GM12891 (cell line): ENCODE measurements around the gene URM1.

ENCODE experiments used
- DNase-seq: peaks from one replicate; pipeline ENCODE4 v3.0.0; 2011; ENCODE audit warnings: low spot score; ENCODE audit not compliant: insufficient read length
- FAIRE-seq: peaks from 2 replicates; lab custom pipeline; 2011; peaks lifted over from hg19 to GRCh38; lab: Jason Lieb, UNC
- PAX5 ChIP-seq: IDR thresholded peaks from 2 replicates; pipeline ENCODE4 v1.6.1; 2011; ENCODE audit warnings: low read length, moderate library complexity, mild to moderate bottlenecking; ENCODE audit not compliant: insufficient read depth, severe bottlenecking
- POLR2A ChIP-seq: IDR thresholded peaks from 2 replicates; pipeline ENCODE4 v1.6.1; 2011; ENCODE audit warnings: low read depth, low read length, control low read depth
- POLR2AphosphoS5 ChIP-seq: IDR thresholded peaks from 2 replicates; pipeline ENCODE4 v1.6.1; 2011; ENCODE audit warnings: low read depth, low read length, control low read depth
- POU2F2 ChIP-seq: IDR thresholded peaks from 2 replicates; pipeline ENCODE4 v1.6.1; 2011; ENCODE audit warnings: low read depth, mild to moderate bottlenecking, control low read depth, low read length, moderate library complexity
- SPI1 ChIP-seq: IDR thresholded peaks from 2 replicates; pipeline ENCODE4 v1.6.1; 2011; ENCODE audit warnings: low read depth, low read length, control low read depth
- TAF1 ChIP-seq: IDR thresholded peaks from 2 replicates; pipeline ENCODE4 v1.6.1; 2011; ENCODE audit warnings: low read depth, low read length, control low read depth

The URM1 gene

DNA sequence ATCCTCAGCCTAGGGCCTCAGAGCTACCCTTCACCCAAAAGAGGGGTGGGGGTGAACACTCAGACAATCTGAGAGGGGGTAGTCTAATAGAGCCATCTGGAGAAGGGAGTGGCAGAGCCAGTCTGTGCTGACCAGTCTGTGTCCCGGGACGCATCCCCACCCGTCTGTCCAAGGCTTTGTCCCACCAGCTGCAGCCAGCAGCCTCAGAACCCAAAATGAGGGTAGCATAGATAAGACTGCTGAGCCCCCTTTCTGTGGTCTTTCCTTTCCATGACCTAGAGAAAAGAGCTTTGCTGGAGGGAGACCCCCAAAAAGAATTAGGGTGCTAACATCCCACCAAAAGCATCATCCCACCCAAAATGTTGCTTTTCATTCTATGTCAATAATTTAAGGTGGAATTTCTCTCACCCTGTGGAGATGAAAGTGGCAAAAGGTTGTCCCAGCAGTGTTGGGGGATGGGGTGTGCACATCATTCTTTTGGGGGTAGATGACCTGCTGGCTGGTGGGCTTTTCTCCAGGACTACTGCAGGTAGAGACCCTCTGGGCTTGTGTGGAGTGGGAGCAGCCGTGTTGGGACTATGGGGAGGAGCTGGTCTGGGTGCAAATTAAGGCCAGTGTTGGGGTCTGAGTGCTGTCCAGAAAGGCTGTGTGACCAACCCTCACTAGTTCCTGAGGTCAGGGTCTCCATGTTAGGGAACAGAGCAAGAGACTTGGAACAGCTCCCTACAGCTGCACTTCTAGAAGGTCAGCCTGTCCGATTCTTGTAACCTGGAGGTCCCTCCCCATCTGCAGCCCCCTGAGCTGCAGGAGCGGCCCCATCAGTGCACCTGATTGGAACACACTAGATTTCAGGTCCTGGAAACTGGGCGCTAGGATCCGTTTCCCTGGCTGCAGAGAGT lies 19.9 kb downstream of the URM1 start:
- no peak for TF ChIP-seq PAX5
- TF ChIP-seq TAF1, result no peak
- no peak for TF ChIP-seq POLR2AphosphoS5
- TF ChIP-seq SPI1, result no peak
- TF ChIP-seq POLR2A, result no peak
- TF ChIP-seq POU2F2, result no peak
- DNase-seq (no peak), FAIRE-seq (no peak)

DNA sequence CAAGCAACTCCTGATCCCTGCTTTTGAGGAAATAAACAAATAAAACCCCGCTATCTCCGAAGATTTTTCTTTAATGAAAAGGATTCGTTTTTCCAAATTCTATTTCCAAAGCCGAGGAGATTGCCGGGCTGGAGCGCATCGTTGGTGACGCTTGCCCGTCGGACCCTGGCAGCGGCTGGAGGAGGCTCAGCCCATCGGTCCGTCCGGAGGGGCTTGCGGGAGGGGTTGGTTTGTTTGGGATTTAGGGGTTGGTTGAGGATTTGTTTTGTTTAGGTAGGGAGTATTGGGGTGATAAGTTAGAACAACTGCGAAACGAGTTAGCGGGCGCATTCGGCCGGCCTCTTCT lies 20.8 kb downstream of the URM1 start:
- TF ChIP-seq POU2F2, result no peak
- no peak for TF ChIP-seq POLR2AphosphoS5
- no peak for TF ChIP-seq TAF1
- TF ChIP-seq POLR2A, result no peak
- no peak for TF ChIP-seq PAX5
- TF ChIP-seq SPI1, result no peak
- no peak for FAIRE-seq
- no peak for DNase-seq

DNA sequence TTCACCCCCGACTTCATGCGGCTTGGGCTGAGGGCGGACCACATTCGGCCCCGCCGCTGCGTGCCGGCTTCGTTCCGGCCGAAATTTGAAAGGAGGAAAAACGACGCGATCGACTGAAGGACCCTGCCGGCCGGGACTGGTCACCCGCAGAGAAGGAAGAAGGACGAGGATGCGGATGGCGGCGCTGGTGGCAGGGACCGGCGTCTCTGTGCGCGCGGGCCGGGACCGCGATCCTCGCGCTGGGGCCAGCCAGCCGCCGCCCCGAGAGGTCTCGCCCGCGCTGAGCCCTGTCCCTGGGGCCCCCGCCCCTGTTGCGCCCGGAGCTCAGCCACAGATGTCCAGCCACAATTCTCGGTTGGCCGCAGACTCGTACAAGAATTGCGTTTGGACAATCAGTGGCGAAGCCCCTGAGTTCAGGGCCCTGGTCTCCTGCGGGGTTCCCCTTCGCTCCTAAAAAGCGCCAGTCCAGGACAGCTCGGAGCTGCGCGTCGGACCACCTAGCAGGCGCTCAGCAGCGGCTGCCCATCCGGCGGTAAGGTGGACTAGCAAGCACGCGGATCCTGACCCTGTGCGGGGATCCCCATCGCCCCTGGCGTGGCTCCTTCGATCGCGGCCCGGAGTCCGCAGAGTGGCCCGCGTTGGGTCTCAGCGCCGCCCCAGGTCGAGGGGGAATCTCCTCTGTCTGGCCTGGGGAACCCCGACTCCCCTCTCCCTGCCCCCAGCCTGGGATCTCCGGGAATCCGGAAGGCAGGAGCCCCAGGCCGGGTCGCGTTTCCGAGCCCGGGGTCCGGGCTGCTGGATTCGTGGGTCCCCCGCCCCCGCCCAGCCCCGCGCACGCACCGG lies 21.3 kb downstream of the URM1 start:
- TF ChIP-seq POLR2AphosphoS5, result no peak
- TF ChIP-seq PAX5, result no peak
- no peak for TF ChIP-seq POLR2A
- TF ChIP-seq SPI1, result no peak
- TF ChIP-seq TAF1, result no peak
- no peak for TF ChIP-seq POU2F2
- DNase-seq, result no peak
- no peak for FAIRE-seq

DNA sequence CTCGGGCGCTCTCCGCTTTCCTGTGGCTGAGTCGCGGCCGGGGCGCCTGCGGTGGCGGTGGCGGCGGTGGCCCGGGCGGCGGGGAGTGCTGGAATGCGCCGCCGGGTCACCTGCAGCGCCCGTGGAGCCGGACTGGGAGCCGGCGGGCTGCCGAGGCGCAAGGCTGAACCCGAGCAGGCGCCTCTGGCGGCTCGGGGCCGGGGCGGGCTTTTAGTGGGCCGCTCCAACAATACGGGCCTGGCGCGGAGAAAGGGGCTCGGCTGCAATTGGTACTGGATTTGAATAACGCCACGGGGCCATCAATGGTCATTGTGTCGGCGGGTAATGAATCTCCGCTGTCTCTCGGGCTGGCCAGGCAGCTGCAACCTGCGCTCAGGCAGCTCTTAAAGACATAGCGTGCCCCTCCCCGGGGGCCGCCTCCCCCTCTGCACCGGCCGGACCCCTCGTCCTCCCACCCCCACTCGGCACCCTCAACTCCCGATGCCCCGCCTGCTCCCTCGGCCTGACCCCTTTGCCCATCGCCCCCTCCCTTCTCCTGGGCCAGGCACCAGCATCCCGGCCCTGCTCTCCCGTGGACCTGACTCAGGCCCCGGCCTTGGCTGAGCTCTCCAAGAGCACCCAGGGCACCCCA lies 22.1 kb downstream of the URM1 start:
- TF ChIP-seq POLR2A, result no peak
- TF ChIP-seq SPI1, result no peak
- TF ChIP-seq POLR2AphosphoS5, result no peak
- no peak for TF ChIP-seq PAX5
- TF ChIP-seq TAF1, result no peak
- TF ChIP-seq POU2F2, result no peak
- no peak for FAIRE-seq
- no peak for DNase-seq

DNA sequence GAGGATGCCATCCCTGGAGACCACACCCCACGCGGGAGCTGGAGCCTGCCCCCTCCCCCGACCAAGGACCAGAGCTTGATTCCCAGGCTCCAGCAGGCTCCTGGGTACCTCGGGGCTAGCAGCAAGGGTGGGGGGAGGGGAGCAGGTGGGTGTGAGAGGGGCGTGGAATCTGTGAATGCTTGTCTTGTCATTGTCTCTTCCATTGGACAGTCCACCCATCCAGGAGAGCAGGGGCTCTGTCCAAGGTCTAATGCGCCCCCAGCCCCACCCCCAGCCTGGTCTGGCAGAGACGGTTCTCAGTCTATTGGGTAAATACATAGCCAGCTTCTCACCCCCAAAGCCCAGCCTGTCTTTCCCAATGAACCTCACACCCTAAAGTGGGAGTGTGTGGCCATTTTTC lies 22.8 kb downstream of the URM1 start:
- FAIRE-seq (no peak), DNase-seq (no peak)
- TF ChIP-seq PAX5 (no peak), SPI1 (no peak), POLR2A (no peak), TAF1 (no peak), POU2F2 (no peak), POLR2AphosphoS5 (no peak; the same call in 1 of the 2 replicates)

DNA sequence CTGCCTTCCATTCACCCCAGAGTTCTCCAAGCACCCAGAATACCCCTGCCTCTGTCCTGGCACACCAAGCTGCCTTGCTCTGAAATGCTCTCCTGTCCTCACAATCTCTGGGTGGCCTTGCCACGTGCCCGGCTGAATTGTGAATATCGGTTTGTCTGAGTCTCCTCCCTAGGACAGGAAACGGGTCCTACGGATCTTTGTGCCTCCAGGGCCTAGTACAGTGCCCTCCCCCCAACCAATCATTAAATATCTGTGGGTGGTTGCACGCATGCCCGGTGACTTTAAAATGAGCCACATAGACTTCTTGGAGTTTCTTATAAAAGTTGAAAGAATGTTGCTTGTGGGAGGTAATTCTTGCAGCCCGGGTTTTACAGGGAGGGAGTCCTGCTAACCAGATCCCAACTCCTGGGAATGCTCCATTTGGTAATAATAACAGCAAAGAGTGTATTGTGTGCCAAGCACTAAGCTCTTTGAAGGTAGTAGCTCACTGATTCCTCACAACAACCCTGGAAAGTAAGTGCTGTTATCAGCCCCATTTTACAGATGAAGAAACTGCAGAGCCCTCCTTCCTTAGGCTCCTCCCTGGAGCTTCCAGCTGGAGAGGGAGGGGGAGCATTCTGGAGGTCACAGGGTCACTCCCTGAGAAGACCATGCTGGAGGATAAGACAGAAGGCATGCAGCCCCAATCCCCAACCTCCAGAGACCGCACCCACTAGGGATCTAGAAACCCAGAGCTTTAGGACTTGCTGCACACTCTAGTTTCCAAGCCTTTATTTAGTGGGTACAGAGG lies 23.4 kb downstream of the URM1 start:
- no peak for DNase-seq
- TF ChIP-seq POU2F2, result no peak
- TF ChIP-seq PAX5, result no peak
- FAIRE-seq, result no peak

DNA sequence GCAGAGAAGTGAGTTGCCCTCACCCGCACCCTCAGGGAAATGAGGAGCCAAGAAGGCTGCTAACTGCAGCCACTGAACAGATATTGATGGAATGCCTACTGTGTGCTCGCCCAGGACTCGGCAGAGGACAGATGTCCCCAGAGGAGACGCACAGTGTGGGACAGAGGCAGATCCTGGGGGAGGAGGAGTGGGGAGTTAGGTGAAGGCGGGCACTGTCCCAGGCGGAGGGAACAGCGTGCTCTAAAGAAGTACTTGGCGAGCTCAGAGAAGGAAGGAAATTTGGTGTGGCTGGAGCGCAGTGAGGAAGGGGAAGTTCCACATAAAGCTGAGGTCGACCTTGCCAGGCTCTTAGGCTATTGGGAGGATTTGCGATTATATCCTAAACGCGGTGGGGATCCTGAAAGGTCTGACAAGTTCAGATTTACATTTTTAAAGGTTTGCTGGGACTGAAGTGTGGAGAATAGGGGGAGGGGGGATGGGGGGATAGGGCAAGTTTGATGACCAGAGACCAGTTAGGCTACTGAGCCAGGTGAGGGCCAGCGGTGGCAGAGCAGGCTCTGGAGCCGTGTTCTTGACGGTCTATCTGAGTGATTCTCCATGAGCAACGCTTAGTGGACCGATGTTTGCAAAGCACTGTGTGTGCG lies 25.9 kb downstream of the URM1 start:
- FAIRE-seq, result no peak
- TF ChIP-seq PAX5 (no peak), POLR2AphosphoS5 (no peak)
- no peak for DNase-seq

DNA sequence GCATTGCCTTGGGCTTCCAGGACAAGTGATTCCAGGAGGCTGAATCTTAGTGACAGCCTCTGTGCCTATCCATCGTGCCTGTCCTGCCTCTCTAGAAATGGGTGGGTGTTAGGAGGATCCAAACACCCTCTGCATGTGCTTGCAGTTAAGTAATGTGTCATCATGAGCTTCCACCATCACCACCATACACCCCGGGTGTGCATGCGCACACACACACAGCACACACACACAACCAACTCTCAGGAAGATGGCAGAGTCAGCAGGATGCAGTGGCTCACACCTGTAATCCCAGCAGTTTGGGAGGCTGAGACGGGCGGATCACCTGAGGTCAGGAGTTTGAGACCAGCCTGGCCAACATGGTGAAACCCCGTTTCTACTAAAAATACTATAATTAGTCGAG lies 26.7 kb downstream of the URM1 start:
- DNase-seq, result no peak
- FAIRE-seq, result no peak
- no peak for TF ChIP-seq POLR2AphosphoS5
- no peak for TF ChIP-seq PAX5
- TF ChIP-seq POU2F2, result no peak
- no peak for TF ChIP-seq TAF1
- TF ChIP-seq POLR2A, result no peak
- TF ChIP-seq SPI1, result no peak

DNA sequence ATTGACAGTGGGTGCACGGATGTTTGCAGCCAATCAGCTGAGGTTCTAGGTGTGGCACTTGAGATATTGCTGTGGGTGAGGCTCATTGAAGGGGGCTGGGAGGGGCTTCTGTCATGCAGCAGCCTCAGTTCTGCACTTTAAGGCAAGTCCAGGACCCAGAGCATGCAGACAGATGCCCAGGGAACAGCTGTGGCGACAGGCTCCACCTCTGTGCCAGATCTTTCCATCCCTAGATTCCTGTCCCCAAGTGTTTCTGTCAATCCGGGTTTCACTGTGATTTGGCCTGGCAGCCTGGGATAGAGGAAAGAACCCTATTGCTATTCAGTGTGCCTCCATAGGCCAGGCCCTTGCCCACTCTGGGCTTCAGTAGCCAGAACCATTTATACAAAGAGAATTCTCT lies 28.7 kb downstream of the URM1 start:
- TF ChIP-seq SPI1 (no peak), POLR2A (no peak), TAF1 (no peak), PAX5 (no peak), POU2F2 (no peak), POLR2AphosphoS5 (no peak)
- no peak for FAIRE-seq
- DNase-seq, result no peak
